Stimulated activated CD8-positive, alpha-beta memory T cell treated with anti-CD3 and anti-CD28 coated beads, Interleukin-12 subunit alpha, Interleukin-12 subunit beta, amount 100 ng/mL, for 4 hours (primary cell): ENCODE measurements around the gene P2RX4.
"Not testable (repeated sequence)": the region's sequence is repeated elsewhere in the genome, so short reads cannot be mapped to it uniquely, and the experiment has no call there.

Experiments used
- DNase-seq: peaks from one replicate; pipeline ENCODE4 v3.0.0-alpha.2; 2020; ENCODE audit warnings: low read depth

The P2RX4 gene

DNA sequence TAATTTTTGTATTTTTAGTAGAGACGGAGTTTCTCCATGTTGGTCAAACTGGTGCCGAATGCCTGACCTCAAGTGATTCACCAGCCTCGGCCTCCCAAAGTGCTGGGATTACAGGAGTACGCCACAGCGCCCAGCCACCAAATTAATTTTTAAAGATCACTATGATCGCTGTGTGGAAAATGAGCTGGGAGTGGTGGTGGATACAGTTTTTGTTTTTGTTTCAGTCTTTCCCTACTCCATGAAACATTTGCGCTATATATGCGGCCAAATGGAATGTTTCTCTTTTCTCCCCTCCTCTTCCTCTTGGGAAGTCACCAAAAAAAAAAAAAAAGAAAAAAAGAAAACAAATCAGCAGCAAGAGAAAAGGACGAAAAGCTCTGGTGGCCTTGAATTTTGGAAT is 20.8 kb upstream of the P2RX4 start:
- no peak for DNase-seq

DNA sequence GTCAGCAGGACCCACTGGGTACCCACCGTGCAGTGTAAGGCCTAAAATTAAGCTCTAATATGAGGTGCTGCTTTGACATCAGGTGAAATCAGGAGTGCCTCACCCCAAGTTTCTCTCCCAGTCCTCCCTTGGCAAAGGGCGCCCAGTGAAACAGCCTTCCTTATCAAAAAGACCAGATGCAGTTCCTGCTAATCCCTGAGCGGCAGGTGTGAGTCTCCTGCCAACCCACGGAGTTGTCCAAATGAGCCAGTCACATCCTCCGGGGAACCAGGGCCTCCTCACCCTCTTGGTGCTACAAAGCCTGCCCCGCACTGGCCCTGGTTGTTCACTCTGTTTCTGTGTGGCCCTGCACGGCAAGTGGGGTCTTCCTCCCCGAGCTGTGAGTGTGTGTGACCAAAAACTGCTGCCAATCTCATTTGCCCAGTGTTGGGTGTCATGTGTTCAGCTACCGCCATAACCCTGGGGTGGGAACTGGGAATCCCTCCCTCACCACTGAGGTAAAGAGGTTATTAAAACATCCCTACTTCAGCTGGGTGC is 20.2 kb upstream of the P2RX4 start:
- DNase-seq, result no peak

DNA sequence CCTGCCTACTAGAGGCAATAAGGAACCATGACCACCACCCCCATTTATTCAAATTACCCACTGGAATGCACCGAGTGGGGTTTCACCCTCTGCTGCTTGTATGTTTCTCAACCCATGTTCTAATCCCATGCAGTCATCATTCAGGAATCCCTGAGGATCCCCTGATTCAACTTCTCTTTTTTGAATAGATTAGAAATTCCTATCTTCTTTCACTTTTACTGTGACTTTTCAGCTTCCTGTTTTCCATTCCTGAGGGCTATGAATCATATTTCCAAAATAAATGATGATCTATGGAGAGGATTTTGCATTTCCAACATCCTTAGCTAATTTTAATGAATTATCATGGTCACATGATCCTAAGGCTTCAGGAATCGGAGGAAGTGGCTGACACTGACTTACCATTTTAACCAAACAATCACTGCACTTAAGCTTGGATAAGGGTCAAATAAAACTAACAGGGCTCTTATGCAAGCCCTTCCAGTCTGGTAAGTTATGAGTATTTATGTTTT is 19.4 kb upstream of the P2RX4 start:
- no peak for DNase-seq

DNA sequence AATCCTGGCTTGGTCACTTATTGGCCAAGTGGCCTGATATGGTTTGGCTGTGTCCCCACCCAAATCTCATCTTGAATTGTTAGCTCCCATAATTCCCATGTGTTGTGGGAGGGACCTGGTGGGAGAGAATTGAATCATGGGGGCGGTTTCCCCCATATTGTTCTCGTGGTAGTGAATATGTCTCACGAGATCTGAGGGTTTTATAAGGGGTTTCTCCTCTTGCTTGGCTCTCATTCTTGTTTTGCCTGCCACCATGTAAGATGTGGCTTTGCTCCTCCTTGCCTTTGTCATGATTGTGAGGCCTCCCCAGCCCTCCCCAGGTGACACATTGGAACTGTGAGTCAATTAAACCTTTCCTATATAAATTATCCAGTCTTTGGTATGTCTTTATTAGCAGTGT is 18.8 kb upstream of the P2RX4 start:
- no peak for DNase-seq

GRCh38 chr12:121196902-121197301 is 13.0 kb upstream of the P2RX4 start:
- DNase-seq, result no peak

DNA sequence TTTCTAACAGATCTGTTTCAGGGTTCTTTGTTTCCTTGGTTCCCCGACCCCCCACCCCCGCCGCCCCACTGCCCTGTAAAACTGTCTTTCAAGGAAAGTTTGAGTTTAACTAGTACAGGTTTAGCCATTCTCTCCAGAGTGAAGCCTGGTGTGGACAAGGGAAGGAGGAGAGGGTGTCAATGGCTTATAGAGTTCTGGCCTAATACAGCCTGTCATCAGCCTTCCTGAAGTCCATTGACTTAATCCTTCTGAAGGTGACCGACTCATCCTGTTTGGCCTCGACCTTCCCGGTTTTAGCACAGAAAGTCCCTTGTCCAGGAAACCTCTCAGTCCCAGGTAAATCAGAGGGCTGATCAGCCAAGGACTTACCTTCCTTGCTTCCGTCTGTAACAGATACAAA is 11.0 kb upstream of the P2RX4 start:
- DNase-seq, result no peak

DNA sequence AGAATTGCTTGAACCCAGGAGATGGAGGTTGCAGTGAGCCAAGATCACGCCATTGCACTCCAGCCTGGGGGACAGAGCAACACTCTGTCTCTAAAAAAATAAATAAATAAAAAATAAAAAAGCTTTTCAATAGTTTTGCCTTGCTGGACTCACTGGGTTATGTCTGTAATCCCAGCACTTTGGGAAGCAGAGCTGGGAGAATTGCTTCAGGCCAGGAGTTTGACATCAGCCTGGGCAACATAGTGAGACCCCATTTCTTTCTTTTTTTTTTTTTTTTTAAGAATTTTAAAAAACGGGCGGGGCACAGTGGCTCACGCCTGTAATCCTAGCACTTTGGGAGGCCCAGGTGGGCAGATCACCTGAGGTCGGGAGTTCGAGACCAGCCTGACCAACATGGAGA is 8.8 kb upstream of the P2RX4 start:
- not testable (repeated sequence) for DNase-seq

DNA sequence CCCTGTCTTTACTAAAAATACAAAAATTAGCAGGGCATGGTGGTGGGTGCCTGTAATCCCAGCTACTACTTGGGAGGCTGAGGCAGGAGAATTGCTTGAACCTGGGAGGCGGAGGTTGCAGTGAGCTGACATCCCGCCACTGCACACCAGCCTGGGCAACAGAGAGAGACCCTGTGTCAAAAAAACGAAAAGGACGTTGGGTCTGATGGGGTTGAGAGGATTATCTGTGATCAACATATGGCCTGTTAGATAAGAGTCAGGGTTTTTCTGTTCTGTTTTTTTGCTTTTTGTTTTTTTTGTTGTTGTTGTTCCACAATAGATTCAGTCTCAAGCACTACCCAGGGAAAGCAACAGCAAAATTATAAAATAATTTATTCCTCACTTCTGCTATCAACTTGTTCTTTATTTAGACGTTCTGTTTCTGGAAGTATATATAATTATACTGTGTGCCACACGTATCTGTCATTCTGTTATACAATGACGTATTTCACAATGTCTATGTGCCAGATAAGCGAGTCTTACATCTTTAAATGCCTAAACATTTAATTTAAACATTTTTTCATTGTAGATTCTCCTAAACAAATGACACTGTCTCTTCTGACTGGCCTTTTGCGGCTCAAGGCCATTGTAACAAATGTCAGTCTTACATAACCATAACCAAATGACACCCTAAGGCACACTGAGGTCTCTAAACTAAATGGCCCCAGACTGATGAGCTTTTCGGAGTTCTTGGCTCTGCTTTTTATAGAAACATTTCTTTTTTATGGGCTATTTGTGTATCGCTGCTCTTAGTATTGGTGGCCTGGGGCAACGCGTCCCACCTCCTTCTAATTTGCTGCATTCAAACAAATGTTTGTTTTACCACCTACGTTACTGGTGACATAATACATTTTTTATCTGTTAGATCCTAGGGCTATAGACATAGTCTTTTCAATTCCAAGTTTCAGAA is 7.2 kb upstream of the P2RX4 start:
- DNase-seq, result no peak

GRCh38 chr12:121203482-121203881 is 6.4 kb upstream of the P2RX4 start:
- no peak for DNase-seq

- DNase-seq, result no peak
These were observed 4.4 kb upstream of the P2RX4 start for GRCh38 chr12:121205491-121205890.

DNA sequence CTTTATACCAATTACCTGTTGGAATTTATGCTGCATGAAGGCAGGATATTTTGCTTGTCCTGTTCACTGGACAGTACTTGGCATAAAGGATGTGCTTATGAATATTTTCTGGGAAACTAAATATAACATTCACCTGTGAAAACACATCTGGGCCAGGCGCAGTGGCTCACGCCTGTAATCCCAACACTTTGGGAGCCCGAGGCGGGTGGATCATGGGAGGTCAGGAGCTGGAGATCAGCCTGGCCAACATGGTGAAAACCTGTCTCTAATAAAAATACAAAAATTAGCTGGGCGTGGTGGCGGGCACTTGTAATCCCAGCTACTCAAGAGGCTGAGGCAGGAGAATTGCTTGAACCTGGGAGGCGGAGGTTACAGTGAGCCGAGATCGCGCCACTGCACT is 1.4 kb upstream of the P2RX4 start:
- DNase-seq, result not testable (repeated sequence)

DNA sequence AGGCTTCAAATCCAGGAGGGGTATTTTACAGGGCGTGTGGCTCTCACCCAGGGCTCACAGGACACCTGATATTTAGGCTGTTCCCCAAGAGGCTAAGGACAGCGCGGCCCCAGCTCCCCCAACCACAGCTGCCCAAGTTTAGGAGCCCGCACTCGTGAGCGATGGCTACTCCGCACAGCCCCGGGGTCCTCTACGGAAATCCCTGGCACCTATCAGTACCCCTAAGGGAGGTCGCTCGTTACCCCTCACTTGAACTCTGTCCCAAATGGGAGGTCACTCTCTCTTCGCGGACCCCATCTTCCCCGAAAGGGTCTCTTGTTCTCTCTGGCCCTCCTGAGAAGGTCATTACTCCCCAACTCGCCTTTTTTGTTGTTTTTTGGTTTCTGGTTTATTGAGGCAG is 708 bp upstream of the P2RX4 start:
- no peak for DNase-seq

GRCh38 chr12:121212875-121213274 is 2.9 kb downstream of the P2RX4 start:
- DNase-seq, result no peak

DNA sequence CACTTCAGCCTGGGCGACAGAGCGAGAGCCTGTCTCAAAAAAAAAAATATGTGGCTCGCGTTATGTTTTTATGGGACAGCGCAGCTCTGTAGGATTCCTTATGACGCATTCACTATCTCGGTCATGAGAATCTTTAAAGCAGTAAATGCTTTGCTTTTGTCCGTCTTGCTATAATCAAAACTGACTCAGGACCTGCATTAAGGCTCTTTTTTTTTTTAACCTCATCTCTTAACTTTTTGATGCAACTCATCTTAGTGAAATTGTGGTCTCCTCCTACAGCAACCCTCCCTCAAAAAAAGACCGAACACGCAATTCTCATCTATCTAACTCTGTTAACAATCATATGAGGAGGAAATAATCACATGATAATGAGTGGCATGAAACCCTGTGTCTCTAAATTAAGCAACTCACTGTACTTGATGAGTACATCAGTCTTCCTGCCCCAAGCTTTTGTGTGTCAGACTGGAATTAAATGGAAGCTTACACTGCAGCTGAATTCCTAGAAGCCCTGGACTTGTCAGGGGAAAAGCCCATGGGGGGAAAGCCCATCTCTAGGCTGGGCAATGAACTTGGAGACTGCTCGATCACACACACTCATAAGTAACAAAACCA is 4.3 kb downstream of the P2RX4 start:
- DNase-seq, result no peak

DNA sequence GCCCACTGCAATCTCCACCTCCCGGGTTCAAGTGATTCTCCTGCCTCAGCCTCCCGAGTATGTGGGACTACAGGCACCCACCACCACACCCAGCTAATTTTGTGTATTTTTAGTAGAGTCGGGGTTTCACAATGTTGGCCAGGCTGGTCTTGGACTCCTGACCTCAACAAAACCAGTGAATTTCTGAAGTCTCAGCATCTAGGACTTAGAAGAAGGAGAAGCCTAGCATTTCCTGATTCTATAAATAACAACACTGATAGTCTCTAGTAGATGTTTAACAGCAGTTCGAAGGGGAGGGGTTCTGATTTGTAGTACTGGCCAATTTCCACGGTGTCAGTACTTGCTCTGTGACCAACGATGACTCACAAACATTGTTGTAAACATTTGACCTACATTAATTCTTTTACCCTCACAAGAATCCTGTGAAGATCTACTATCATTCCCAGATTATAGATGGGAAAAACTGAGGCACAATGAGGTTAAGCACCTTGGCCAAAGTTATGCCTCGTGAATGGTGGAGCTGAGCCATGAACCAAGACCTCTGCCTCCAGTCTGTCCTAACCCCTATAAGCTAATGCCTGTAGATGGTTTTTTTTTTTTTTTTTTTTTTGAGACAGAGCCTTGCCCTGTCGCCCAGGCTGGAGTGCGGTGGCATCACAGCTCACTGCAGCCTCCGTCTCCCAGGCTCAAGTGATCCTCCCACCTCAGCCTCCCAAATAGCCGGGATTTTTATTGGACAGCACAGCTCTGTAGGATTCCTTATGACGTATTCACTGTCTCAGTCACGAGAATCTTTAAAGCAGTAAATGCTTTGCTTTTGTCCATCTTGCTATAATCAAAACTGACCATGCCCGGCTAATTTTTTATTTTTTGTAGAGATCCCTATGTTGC is 5.2 kb downstream of the P2RX4 start:
- DNase-seq, result no peak

- DNase-seq, result no peak
These were observed 6.2 kb downstream of the P2RX4 start for GRCh38 chr12:121216102-121216501.

DNA sequence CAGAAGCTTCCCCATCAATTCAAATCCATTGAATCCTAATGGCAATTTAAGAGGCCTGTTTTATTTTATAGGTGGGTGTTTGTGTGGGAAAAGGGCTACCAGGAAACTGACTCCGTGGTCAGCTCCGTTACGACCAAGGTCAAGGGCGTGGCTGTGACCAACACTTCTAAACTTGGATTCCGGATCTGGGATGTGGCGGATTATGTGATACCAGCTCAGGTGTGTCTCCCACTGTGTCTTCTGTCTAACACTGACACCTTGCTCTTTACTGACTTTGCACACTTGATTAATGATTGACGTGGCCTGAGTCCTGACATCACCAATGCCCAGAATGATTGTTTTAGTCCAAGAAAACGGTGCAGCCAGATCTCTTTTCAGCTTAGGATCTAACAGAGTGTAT is 7.1 kb downstream of the P2RX4 start:
- DNase-seq, result no peak

DNA sequence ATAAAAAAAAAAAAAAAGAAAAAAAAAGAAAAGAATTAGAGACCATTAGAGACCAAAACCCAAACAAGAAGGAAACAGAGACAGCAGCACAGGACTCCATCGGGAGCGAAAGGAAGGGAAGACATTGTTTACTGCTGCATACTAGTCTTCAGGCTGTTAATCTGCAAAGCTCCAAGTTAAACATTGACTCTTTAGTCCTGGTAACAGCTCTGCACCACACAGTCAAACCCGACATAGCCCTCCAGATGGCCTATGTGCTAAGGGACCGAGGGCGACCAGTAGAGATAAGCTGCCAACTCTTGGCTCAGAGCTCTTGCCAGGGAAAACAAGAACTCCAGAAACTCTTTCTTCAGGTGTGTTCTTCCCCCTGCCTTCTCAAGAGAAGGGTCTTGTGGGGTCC is 7.8 kb downstream of the P2RX4 start:
- DNase-seq, result no peak

- DNase-seq, result no peak
These were observed 8.8 kb downstream of the P2RX4 start for GRCh38 chr12:121218588-121219352.

- DNase-seq, result no peak
These were observed 9.5 kb downstream of the P2RX4 start for GRCh38 chr12:121219353-121219986.

DNA sequence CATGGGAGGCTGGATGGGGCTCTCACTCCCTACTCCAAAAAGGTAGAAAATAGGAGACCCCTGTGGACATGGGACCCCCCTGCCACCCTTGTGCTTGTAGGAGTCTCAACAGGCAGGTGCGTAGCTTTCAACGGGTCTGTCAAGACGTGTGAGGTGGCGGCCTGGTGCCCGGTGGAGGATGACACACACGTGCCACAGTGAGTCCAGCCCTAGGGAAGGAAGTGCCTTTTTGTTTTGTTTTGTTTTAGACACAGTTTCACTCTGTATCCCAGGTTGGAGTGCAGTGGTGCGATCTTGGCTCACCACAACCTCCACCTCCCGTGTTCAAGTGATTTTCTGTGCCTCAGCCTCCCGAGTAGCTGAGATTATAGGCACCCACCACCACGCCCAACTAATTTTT is 12.9 kb downstream of the P2RX4 start:
- DNase-seq, result no peak
